ENCODE results near the gene DHX9.
"Not testable (repeated sequence)": the region's sequence is repeated elsewhere in the genome, so short reads cannot be mapped to it uniquely, and the experiment has no call there.

The DHX9 gene

DNA sequence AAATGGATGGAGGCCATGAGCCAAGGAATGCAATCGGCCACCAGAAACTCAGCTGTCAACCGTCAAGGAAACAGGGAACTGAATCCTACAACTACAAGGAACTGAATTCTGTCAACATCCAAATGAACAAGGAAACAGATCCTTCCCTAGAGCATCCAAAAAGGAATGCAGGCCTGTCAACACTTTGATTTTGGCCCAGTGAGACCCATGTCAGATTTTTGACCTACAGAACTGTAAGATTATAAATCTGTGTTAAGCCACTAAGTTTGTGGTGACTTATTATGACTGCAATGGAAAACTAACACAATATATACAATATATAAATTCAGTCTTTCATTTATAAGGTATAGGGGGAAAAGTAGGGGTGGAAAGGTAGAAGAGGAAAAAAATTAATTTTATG is 58.5 kb downstream of the DHX9 start:
- no peak for DNase-seq

DNA sequence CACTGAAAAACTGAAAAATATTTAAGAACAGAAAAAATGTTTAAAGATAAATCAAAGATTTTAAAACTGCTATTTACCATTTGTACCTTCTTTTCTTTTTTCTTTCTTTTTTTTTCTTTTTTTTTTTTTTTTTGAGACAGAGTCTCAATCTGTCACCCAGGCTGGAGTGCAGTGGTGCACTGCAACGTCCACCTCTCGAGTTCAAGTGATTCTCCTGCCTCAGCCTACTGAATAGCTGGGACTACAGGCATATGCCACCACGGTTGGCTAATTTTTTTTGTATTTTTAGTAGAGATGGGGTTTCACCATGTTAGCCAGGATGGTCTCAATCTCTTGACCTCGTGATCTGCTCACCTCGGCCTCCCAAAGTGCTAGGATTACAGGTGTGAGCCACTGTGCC is 62.8 kb downstream of the DHX9 start:
- not testable (repeated sequence) for DNase-seq

DNA sequence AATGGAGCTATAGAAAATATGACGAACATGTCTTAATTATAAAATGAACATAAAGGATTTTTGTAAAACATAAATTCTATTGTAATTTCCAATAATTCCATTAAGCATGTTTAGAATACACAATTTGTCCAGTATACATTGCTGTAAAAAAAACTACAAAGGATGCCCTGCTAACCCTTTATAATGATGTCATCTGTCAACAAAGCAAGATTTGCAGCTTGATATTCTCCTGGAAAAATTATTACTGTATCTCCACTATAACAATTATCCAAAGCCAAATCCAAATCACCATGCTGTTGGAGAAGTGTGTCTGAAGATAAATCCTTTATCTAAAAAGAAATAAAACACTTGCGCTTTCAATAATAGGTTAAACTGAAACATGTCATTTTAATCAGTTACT is 66.2 kb downstream of the DHX9 start:
- DNase-seq, result no peak

DNA sequence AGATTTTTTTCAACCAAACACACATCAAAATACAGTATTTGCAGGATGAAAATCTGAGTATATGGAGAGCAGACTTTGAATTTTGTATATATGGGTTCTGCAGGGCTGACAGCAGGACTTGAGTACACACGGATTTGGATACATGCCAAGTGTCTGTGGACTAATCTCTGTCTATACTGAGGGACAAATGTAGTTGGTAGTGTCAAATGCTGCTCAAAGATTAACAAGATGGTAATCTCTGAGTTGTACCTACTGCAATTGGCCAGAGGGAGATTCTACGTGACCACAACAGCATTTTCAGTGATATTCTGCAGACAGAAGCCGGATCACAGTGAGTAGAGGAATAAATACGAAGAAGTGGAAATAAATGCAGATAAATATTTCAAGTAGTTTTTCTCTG is 70.4 kb downstream of the DHX9 start:
- DNase-seq, result no peak

DNA sequence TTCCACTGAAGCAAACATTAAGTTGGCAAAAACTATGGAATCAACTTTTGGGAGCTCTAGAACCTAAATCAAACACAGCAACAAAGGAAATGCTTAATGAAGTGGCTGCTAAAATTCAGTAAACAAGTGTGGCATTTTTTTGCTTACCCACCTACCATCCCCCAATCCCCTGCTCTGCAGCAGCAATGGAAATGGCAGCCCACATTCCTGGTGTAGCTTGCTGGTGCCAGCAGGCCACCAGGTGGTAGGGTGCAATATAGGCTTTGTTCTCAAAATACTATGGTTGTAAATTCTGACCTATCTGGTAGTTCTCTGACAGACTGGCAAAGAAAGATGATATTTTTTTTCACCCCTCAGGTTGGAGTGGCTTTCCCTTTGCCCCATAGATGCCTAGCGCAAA is 71.0 kb downstream of the DHX9 start:
- no peak for DNase-seq

DNA sequence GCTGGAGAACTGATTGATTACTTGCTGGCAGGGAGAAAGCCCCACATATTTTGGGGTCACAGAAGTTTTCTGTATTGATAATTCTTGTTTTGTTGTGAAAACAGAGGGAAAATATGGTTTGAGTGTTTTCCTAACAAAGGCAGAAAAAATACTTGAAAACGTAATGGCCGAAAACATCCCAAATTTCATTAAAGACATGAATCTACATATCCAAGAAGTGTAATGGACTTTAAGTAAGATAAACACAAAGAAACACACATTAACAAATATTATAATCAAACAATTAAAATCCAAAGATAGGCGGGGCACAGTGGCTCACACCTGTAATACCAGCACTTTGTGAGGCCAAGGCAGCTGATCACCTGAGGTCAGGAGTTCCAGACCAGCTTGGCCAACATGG is 74.3 kb downstream of the DHX9 start:
- DNase-seq, result no peak

DNA sequence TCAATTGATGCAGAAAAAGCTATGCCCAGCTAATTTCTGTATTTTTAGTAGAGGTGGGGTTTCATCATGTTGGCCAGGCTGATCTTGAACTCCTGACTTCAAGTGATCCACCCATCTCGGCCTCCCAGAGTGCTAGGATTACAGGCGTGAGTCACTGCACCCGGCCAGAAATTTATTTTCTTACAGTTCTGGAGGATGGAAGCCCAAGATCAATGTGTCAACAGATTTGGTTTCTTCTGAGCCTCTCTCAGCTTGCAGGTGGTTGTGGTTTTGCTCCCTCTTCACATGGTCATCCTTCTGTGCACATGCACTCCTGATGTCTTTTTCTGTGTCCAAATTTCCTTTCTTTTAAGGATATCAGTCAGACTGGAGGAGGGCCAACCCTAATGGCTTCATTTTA is 78.2 kb downstream of the DHX9 start:
- no peak for DNase-seq

DNA sequence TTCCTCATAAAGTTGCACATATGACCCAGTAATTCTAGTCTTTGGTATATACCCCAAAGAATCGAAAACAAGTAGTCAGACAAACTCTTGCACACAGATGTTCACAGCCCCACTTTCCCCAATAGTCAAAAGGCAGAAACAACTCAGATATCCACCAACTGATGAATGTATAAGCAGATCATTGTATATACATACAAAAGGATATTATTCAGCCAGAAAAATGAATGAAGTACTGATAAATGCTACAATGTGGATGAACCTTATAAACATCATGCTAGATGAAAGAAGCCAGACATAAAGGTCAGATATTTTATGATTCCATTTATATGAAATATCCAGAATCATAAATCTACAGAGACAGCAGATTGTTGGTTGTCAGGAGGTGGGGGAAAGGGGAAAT is 86.5 kb downstream of the DHX9 start:
- no peak for DNase-seq

DNA sequence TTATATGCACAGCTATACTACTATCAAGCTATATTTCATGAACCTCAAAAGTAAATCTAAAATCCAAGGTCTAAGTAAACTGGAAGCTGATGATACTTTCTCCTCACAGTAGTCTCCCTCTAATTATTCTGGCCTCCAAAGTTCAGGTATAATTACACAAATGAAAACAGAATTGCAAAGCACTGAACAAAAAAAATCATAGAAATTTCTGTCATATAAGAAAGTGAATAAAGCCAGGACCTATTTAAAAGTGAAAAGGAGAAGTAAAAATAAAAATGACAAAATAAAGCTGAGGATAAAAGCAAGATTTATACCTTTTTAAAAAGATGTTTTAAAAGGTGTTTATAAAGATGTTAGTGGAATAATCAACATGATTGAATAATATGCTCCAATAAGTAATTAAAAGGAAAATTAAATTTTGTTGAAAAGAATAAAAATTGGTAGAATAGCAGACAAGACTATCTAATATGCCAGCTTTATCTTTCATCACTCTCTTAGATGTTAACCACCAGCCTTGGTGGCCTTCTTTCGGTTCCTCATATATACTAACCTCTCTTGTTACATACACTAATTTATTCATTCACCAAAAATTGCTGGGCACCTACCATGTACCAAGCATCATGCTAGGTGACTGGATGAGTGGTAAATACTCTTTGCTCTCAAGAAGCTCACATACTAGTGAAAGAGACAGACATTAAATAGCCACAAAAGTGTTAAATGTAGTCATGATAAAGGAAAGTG is 88.7 kb downstream of the DHX9 start:
- DNase-seq, result no peak

DNA sequence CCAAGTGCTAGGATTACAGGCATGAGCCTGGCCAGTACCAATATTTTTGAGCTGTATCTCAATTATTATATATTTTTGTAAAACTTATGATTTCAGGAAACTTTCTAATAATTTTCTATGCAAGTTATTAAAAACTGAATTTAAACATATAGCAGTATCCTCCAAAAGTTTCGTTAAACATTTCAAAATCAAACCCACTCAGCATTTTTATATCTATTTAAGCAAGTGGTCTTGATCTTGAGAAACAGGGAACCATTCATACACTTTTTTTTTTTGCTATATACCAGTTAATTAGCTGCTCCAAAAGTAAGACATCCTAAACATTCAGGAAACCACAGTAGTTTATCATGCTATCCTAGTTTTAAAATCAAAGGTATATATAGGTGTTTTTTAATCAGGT is 91.8 kb downstream of the DHX9 start:
- no peak for DNase-seq

DNA sequence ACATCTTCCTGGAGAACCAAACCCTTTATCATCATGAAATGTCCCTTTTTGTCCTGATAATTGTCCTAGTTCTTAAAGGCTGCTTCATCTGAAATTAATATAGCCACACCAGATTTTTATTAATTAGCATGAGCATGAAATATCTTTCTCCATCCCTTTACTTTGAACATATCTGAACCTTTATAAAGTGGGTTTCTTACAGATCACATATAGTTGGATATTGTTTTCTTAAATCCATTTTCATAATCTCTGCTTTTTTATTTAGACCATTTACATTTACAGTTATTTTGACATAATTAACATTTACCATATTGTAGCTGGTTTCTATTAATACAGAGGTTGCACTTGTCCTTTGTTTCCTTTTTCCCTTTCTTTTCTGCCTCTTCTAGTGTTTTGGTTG is 96.6 kb downstream of the DHX9 start:
- DNase-seq, result no peak

Data from NCI-H748 treated with DMSO at 0.1 percent for 48 hours (cell line).